ENCODE results near the gene KRABD2.
A peak's percentile ranks its signal among the peaks of the same experiment; 100 is the strongest.

KRABD2 gene

DNA sequence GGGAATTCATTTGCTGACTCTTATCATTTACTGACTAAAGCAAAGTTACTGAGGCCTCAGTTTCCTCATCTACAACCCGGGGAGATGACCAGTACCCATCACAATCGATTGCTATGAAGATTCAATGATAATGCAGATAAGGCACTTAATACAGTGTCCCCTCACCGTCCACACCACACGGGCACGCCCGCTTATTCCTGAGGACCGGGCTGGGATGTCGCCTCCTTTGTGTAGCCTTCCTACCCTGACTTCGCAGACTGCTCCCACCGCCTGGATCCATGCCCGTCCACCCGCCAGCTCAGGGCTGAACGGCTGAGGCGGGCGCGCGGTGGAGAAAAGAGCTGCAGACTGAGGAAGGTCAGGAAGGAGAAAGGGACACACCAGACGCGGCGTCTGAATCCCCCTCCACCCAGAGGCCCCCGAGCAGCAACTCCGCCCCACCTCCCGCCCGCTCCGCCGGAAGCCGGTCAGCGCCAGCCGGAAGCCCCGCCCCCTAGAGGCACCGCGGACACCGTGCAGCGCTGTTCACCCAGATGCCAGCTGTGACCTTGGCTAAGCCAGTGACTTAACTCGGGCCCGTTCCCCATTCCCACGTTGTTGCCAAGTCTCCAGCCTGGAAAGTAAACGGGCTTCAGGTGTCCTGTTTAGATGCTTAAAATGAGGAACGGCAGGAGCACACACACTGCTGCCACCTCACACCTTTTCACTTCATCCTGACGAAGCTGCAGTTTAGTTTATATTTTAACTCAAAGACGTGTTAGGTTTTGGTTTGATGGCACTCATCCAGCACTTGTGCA lies at the start of gene KRABD2:
Gene KRABD2, minus strand, starts transcription at position 434 of the 797 bp plus-strand sequence.
- Mint-ChIP-seq H3K4me1 (peaks cover 27% of the 10 kb centered on the region), H3K9me3 (no peaks in the 10 kb centered on the region), H3K4me3 (peak within 1 kb of the TSS; percentile 100), H3K27me3 (no peaks in the 10 kb centered on the region), H3K27ac (peak within 1 kb of the TSS; percentile 82), H3K36me3 (ENCODE audit: low read depth) (peaks cover 68% of the 10 kb centered on the region)
- peak; percentile 100 for ATAC-seq (replicated peaks)

DNA sequence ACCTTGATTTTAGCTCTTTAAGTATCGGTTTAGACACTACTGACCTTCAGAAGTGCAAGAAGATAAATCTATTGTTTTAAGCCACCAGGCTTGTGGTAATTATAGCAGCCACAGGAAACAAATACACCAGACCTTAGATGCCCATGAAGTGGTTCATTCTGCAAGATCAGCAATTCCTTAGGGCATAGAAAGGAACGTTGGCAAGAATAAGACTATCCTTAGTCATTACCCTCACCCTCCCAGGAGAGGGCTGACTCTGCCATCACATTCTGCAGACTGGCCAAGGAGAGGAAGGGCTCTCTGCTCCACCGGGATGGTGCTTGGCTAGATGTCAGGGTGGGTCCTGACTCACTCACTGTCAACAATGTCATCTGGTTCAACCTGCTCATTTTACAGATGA lies 45.1 kb upstream of the KRABD2 start:
- Mint-ChIP-seq H3K4me3 (no peak overlapping the region), H3K9me3 (no peaks in the 10 kb centered on the region), H3K4me1 (no peaks in the 10 kb centered on the region), H3K27ac (no peak overlapping the region), H3K36me3 (ENCODE audit: low read depth) (no peaks in the 10 kb centered on the region), H3K27me3 (peaks cover 36% of the 10 kb centered on the region)
- ATAC-seq (replicated peaks), result no peak

DNA sequence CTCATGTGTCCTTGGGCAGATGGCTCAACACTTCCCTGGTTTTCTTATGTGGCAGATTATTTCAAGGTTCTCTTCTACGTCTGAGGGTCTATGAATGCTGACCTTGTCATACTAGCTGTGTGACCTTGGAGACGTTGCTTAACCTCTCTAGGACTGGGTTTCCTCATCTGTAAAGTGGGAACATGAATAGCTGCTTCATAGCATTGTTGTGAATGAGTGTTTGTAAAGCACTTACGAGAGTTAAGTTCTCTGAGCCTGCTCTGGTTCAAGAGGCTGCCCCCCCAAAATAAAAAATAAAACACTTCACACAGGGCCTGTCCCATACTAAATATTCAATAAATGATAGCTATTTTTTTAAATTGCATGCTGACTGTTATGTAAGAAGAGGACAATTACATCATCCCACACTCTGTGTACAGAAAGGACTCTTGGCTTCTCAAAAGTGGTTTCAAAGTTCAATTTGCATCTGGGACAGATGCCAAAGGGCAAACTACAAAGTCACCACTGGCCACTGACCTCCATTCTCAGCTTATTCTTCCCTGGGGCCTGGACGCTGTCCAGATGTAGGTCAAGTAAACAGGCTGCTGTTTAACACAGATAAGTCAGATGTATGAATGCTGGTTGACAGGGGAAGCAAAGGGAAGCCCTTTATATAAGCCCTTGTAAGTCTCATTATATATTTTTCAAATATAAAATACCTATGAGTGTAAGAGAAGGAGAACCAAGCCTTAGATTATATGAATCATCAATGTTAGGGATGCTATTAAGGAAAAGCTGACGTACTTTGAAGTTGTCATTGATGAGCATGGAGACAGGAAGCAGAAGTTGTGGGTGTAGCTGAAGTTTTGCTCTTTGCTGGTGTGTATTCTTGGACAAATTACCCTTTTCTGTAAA lies 43.8 kb upstream of the KRABD2 start:
- Mint-ChIP-seq H3K4me3 (no peak overlapping the region), H3K9me3 (no peaks in the 10 kb centered on the region), H3K36me3 (ENCODE audit: low read depth) (no peaks in the 10 kb centered on the region), H3K27me3 (peaks cover 33% of the 10 kb centered on the region), H3K27ac (no peak overlapping the region), H3K4me1 (no peaks in the 10 kb centered on the region)
- no peak for ATAC-seq (replicated peaks)

DNA sequence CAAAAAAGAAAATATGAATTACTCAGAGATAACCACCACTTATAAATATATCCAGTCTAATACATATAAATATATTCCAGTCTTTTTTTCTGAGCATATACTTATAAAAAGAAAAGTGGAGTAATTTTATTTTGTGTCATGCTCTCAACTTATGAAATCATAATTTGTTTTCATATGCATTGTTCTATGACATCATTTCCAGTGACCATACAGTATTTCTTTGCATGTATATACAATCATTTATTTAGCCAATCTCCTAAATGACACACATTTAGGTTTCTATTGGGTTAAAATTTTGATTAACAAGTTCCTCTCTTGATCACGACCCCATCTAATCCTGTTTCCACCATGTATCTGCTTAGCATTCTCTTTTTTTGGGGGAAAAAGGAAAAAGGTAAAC lies 42.8 kb upstream of the KRABD2 start:
- ATAC-seq (replicated peaks), result no peak
- H3K27me3 Mint-ChIP-seq, result peaks cover 29% of the 10 kb centered on the region
- no peaks in the 10 kb centered on the region for H3K4me1 Mint-ChIP-seq
- no peaks in the 10 kb centered on the region for H3K9me3 Mint-ChIP-seq
- no peaks in the 10 kb centered on the region for H3K36me3 Mint-ChIP-seq (ENCODE audit: low read depth)
- no peak overlapping the region for H3K4me3 Mint-ChIP-seq
- H3K27ac Mint-ChIP-seq, result no peak overlapping the region

DNA sequence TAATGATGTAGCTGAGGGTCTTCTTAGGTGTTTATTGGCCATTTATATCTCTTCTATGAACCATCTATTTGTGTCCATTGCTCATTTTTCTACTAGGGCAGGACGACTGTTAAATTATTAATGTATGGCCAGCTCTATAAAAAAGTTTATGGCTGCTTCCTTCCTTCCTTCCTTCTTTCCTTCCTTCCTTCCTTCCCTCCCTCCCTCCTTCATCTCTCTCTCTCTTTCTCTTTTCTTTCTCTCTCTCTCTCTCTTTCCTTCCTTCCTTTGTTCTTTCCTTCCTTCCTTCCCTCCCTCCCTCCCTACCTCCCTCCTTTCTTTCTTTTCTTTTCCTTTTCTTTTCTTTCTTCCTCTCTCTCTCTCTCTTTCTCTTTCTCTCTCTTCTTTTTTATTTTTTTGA lies 42.0 kb upstream of the KRABD2 start:
- no peak for ATAC-seq (replicated peaks)
- Mint-ChIP-seq H3K36me3 (ENCODE audit: low read depth) (no peaks in the 10 kb centered on the region), H3K9me3 (no peaks in the 10 kb centered on the region), H3K4me1 (peaks cover 1% of the 10 kb centered on the region), H3K4me3 (no peak overlapping the region), H3K27ac (no peak overlapping the region), H3K27me3 (peaks cover 24% of the 10 kb centered on the region)

DNA sequence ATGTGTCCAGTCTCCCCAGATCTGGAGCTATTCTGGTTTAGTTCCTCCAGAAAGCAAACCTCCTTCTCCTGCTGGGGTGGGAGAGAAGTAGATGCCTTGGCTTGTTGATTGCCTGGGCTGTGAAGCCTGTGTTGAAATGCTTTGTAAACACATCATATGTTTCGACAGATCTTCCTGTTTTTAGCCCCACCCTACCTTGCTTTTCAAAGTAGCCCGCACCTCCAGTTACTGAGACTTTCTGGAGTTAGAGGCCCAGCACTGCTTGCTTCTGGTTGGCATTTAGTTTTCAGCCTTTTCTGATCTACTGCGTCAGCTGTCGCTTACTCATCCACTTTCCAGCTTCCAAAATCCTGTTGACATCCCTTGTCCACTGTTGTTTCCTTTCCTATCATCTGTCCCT lies 41.3 kb upstream of the KRABD2 start:
- no peaks in the 10 kb centered on the region for H3K36me3 Mint-ChIP-seq (ENCODE audit: low read depth)
- H3K27me3 Mint-ChIP-seq, result peaks cover 19% of the 10 kb centered on the region
- no peak overlapping the region for H3K4me3 Mint-ChIP-seq
- peaks cover 8% of the 10 kb centered on the region for H3K4me1 Mint-ChIP-seq
- H3K27ac Mint-ChIP-seq, result no peak overlapping the region
- no peak for ATAC-seq (replicated peaks)
- H3K9me3 Mint-ChIP-seq, result no peaks in the 10 kb centered on the region

DNA sequence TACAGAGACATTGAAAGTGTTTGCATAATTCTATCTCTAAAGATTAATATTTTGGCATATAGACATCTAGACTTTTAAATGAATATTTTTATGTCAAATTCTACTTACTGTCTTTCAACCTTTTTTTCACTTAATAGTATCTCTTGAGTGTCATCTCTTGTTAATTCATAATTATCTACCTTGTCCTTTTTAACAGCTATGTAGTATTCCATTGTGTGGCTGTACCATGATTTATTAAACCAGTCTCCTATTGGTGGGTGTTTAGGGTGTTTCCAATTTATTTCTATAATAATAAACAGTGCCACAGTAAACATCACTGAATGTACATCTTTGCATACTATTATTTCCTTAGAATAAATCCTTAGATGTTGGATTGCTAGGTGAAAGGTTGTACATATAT lies 37.4 kb upstream of the KRABD2 start:
- ATAC-seq (replicated peaks), result no peak
- H3K4me3 Mint-ChIP-seq, result no peak overlapping the region
- no peak overlapping the region for H3K27ac Mint-ChIP-seq
- H3K4me1 Mint-ChIP-seq, result peaks cover 15% of the 10 kb centered on the region
- no peaks in the 10 kb centered on the region for H3K36me3 Mint-ChIP-seq (ENCODE audit: low read depth)
- H3K27me3 Mint-ChIP-seq, result peaks cover 4% of the 10 kb centered on the region
- H3K9me3 Mint-ChIP-seq, result no peaks in the 10 kb centered on the region

GRCh38 chr17:8413328-8413727 lies 36.8 kb upstream of the KRABD2 start:
- peaks cover 4% of the 10 kb centered on the region for H3K27me3 Mint-ChIP-seq
- ATAC-seq (replicated peaks), result peak; percentile 19
- H3K4me3 Mint-ChIP-seq, result no peak overlapping the region
- H3K36me3 Mint-ChIP-seq (ENCODE audit: low read depth), result no peaks in the 10 kb centered on the region
- no peak overlapping the region for H3K27ac Mint-ChIP-seq
- no peaks in the 10 kb centered on the region for H3K9me3 Mint-ChIP-seq
- peaks cover 15% of the 10 kb centered on the region for H3K4me1 Mint-ChIP-seq

DNA sequence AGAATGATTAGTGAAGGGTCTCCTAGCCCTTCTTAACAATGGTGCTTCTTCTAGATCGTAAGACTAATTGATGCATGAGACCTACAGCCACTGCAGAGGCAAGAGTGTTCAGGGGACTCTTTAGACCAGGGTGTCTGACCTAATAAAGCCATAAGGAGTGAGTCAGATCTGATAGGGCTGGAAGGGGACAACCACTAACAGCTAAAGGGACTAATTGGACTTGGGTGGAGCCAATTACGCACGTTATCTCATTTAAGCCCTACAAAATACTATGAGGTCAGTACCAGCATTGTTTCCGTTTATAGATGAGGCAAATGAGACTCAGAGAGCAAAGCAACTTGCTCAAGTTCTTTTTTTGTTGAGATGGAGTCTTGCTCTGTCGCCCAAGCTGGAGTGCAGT lies 35.6 kb upstream of the KRABD2 start:
- Mint-ChIP-seq H3K36me3 (ENCODE audit: low read depth) (no peaks in the 10 kb centered on the region), H3K27ac (no peak overlapping the region), H3K27me3 (peaks cover 3% of the 10 kb centered on the region), H3K4me3 (no peak overlapping the region), H3K9me3 (no peaks in the 10 kb centered on the region), H3K4me1 (peaks cover 15% of the 10 kb centered on the region)
- peak; percentile 23 for ATAC-seq (replicated peaks)

GRCh38 chr17:8410883-8411238 lies 34.4 kb upstream of the KRABD2 start:
- no peak for ATAC-seq (replicated peaks)
- H3K4me3 Mint-ChIP-seq, result peak overlapping the region; percentile 26
- H3K27me3 Mint-ChIP-seq, result peaks cover 3% of the 10 kb centered on the region
- peaks cover 15% of the 10 kb centered on the region for H3K4me1 Mint-ChIP-seq
- no peaks in the 10 kb centered on the region for H3K9me3 Mint-ChIP-seq
- H3K27ac Mint-ChIP-seq, result no peak overlapping the region
- H3K36me3 Mint-ChIP-seq (ENCODE audit: low read depth), result no peaks in the 10 kb centered on the region

DNA sequence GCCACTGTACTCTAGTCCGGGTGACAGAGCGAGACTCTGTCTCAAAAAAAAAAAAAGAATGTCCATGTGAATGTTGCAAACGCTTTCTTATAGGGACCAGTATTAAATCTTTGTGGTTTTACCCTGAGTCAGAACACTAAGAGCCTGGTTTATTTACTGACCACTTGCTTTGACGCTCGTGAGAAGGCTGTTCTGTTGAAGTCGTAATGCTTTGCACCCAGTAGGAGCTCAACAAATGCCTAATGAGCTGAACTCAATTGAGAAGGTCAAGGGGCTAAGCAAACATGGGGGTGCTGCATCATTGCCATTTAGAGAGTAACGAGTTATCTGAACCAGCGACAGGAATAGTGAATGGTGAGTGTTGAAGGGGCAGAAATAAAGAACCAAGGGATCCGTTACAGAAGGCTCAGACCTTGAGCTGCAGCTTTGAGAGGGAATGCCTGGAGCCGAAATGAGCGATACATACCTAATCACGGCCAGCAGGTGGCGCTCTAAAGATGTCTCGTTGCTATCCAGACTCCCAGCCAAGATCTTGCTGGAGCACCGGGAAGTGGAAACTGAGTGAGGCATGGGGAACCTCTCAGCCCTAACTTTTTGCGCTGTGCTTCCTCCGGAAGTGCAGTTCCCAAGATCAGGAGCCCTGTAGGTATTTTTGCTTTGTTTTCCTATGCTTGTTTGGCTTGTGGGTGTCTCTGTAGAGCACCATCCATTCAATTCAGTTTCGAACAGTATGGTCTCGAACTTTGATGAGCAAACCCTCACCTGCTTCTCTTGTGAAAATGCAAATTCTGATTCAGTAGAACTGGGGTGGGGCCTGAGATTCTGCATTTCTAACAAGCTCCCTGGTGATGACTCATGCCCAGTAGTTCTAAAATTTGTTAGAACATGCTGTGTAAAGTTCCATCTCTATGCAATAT lies 33.7 kb upstream of the KRABD2 start:
- peak; percentile 78 for ATAC-seq (replicated peaks)
- H3K27ac Mint-ChIP-seq, result no peak overlapping the region
- H3K9me3 Mint-ChIP-seq, result no peaks in the 10 kb centered on the region
- peaks cover 3% of the 10 kb centered on the region for H3K27me3 Mint-ChIP-seq
- peaks cover 15% of the 10 kb centered on the region for H3K4me1 Mint-ChIP-seq
- H3K4me3 Mint-ChIP-seq, result peak overlapping the region; percentile 26
- H3K36me3 Mint-ChIP-seq (ENCODE audit: low read depth), result no peaks in the 10 kb centered on the region

DNA sequence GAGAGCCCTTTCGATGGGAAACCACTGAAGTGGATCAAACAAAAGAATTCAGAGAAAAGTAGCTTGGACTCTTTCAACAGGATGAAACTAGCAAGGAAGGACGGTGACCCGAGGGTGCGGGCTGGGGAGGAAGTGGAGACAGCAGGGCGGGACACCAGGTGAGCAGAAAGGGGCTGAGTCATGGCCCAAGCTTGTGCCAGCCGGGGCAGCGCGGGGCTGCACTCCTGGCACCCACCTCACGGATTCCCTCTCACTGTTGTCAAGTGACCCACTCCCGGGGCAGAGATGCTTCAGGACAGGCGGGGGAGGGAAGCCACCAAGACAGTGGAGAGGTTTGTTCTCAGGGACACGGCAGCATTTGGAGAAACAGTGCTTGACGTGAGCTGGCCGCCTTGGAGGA lies 31.9 kb upstream of the KRABD2 start:
- no peaks in the 10 kb centered on the region for H3K9me3 Mint-ChIP-seq
- no peak for ATAC-seq (replicated peaks)
- H3K36me3 Mint-ChIP-seq (ENCODE audit: low read depth), result no peaks in the 10 kb centered on the region
- no peak overlapping the region for H3K27ac Mint-ChIP-seq
- peaks cover 3% of the 10 kb centered on the region for H3K27me3 Mint-ChIP-seq
- H3K4me1 Mint-ChIP-seq, result peaks cover 12% of the 10 kb centered on the region
- no peak overlapping the region for H3K4me3 Mint-ChIP-seq

DNA sequence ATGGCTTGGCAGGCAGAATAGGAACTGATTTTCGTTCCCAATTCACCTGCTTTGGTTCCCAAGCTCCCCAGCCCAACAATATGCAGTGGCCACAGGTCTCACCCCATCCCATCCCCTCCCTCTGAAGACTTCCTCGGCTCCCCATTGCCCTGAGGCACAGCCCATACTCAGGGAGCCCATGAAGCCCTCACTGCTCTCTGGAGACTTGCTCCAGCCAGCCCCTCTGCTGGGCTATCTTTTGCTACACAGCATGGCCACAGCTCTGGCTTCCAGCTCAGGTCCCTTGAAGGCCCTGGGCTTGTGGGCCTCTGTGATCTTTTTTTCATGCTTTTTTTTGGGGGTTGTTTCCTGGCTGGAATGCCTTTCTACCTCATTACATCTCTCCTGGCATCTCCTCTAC lies 29.7 kb upstream of the KRABD2 start:
- Mint-ChIP-seq H3K27me3 (peaks cover 9% of the 10 kb centered on the region), H3K9me3 (no peaks in the 10 kb centered on the region), H3K27ac (no peak overlapping the region), H3K4me1 (peaks cover 6% of the 10 kb centered on the region), H3K36me3 (ENCODE audit: low read depth) (no peaks in the 10 kb centered on the region), H3K4me3 (no peak overlapping the region)
- ATAC-seq (replicated peaks), result no peak

DNA sequence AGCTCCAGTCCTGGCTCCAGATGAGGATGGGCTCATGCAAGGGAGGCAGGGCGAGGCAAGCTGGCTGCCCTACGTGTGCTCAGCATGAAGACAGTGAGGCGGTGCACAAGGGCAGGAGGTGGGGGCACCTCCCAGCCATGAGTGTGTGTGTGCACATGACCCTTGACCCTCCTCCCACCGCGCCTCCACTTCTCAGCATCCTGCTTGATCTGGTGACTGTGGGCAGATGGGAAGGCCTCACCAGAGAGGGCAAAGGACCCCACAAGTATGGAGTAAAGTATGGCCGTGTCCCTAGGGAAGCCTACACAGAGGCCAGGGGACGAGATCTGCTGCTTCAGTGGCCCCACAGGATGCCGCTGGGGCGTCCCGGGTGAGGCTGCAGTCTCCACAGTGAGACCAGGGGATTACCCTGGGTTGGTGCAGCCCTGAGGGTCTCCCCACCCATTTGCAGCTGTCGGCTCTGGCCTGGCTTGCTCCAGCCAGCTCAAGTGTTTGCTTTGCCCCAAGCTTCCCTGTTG lies 29.1 kb upstream of the KRABD2 start:
- Mint-ChIP-seq H3K9me3 (no peaks in the 10 kb centered on the region), H3K4me1 (peaks cover 6% of the 10 kb centered on the region), H3K27ac (no peak overlapping the region), H3K36me3 (ENCODE audit: low read depth) (no peaks in the 10 kb centered on the region), H3K27me3 (peaks cover 13% of the 10 kb centered on the region), H3K4me3 (no peak overlapping the region)
- no peak for ATAC-seq (replicated peaks)
